GM23338 (cell line): ENCODE measurements around the gene CIC. TPM values are rescaled to one million over a fixed set of nuclear protein-coding genes. Genes with fewer than 3 reads are reported as not detected.

Experiments
- ATAC-seq: fragments of 200-7000 bp; cut with Tn5 transposase; 3 replicates; pipeline ENCODE4 v1.9.1; 2020
- DNase-seq: peaks from one replicate; pipeline ENCODE4 v3.0.0-alpha.2; 2015; ENCODE audit warnings: low spot score
- H2AFZ ChIP-seq: fragments of 200-600 bp; sonication (generic); 2 replicates; pipeline ENCODE4 v1.8.0; 2016; ENCODE audit warnings: antibody characterized with exemption, mild to moderate bottlenecking, moderate library complexity
- H3F3A ChIP-seq: fragments of 200-600 bp; sonication (generic); replicated peaks from 2 replicates; pipeline ENCODE4 v1.8.0; 2017; ENCODE audit warnings: antibody characterized with exemption, mixed run types, low read depth
- H3K27ac ChIP-seq: fragments of 200-600 bp; sonication (generic); 2 replicates; pipeline ENCODE4 v1.6.1; 2016; ENCODE audit warnings: low read depth
- H3K27me3 ChIP-seq: fragments of 200-600 bp; sonication (generic); 2 replicates; pipeline ENCODE4 v1.8.0; 2016; ENCODE audit warnings: mild to moderate bottlenecking, mixed run types, moderate library complexity; ENCODE audit not compliant: insufficient read depth
- H3K36me3 ChIP-seq: fragments of 200-600 bp; sonication (generic); 2 replicates; pipeline ENCODE4 v1.8.0; 2016; ENCODE audit warnings: mild to moderate bottlenecking; ENCODE audit not compliant: insufficient read depth
- H3K4me1 ChIP-seq: fragments of 200-600 bp; sonication (generic); 2 replicates; pipeline ENCODE4 v1.8.0; 2016; ENCODE audit warnings: mild to moderate bottlenecking, moderate library complexity; ENCODE audit not compliant: insufficient read depth
- H3K4me2 ChIP-seq: fragments of 200-600 bp; sonication (generic); 2 replicates; pipeline ENCODE4 v1.7.1; 2017; ENCODE audit warnings: mixed run types
- H3K4me3 ChIP-seq: fragments of 200-600 bp; sonication (generic); 2 replicates; pipeline ENCODE4 v1.6.1; 2016; ENCODE audit warnings: mixed run types
- H3K79me2 ChIP-seq: fragments of 200-600 bp; sonication (generic); replicated peaks from 2 replicates; pipeline ENCODE4 v1.8.0; 2017; ENCODE audit warnings: mild to moderate bottlenecking; ENCODE audit not compliant: insufficient read depth
- H3K9me2 ChIP-seq: fragments of 200-600 bp; sonication (generic); 2 replicates; pipeline ENCODE4 v1.8.0; 2017; ENCODE audit not compliant: insufficient read depth
- H4K20me1 ChIP-seq: fragments of 200-600 bp; sonication (generic); replicated peaks from 2 replicates; pipeline ENCODE4 v1.8.0; 2017; ENCODE audit warnings: mild to moderate bottlenecking; ENCODE audit not compliant: insufficient read depth
- H3K27ac Mint-ChIP-seq: 2 replicates; pipeline ENCODE4 v1.8.0; 2020; ENCODE audit warnings: inconsistent platforms, mild to moderate bottlenecking, moderate library complexity, mixed read lengths
- H3K27me3 Mint-ChIP-seq: 3 replicates; pipeline ENCODE4 v1.8.0; 2022; ENCODE audit warnings: low read depth, mild to moderate bottlenecking, moderate library complexity, mixed read lengths, inconsistent platforms; ENCODE audit not compliant: insufficient read depth, poor library complexity
- H3K36me3 Mint-ChIP-seq: 3 replicates; pipeline ENCODE4 v1.8.0; 2021; ENCODE audit warnings: low read depth, mild to moderate bottlenecking, inconsistent platforms, moderate library complexity, mixed read lengths
- H3K4me1 Mint-ChIP-seq: 3 replicates; pipeline ENCODE4 v1.8.0; 2020; ENCODE audit warnings: mild to moderate bottlenecking, inconsistent platforms, mixed read lengths
- H3K4me3 Mint-ChIP-seq: 3 replicates; pipeline ENCODE4 v1.8.0; 2021; ENCODE audit warnings: moderate library complexity, mild to moderate bottlenecking, inconsistent platforms, mixed read lengths
- H3K9me3 Mint-ChIP-seq: 3 replicates; pipeline ENCODE4 v1.8.0; 2020; ENCODE audit warnings: moderate library complexity, mild to moderate bottlenecking, inconsistent platforms, mixed read lengths
- CREB1 ChIP-seq: fragments of 250-450 bp; sonication (Bioruptor Pico); IDR thresholded peaks from 2 replicates; pipeline ENCODE4 v1.5.0; 2020; ENCODE audit warnings: low read depth, mild to moderate bottlenecking, moderate library complexity
- EZH2phosphoT487 ChIP-seq: fragments of 200-600 bp; sonication (generic); IDR thresholded peaks from one replicate; pipeline ENCODE4 v1.8.1; 2018; ENCODE audit warnings: antibody characterized with exemption; ENCODE audit not compliant: unreplicated experiment
- JUNB ChIP-seq: IDR thresholded peaks from one replicate; pipeline ENCODE4 v1.6.1; 2016; ENCODE audit warnings: antibody characterized with exemption; ENCODE audit not compliant: unreplicated experiment
- NANOG ChIP-seq: IDR thresholded peaks from 2 replicates; pipeline ENCODE4 v1.6.1; 2016; ENCODE audit warnings: antibody characterized with exemption, borderline replicate concordance
- POLR2AphosphoS5 ChIP-seq: IDR thresholded peaks from 2 replicates; pipeline ENCODE4 v1.6.1; 2016; ENCODE audit warnings: antibody characterized with exemption, low read depth
- ZNF114 ChIP-seq: fragments of 250-450 bp; sonication (Bioruptor Pico); IDR thresholded peaks from 2 replicates; pipeline ENCODE4 v1.5.0; 2020; ENCODE audit warnings: mild to moderate bottlenecking, moderate library complexity
- ZNF331 ChIP-seq: fragments of 250-450 bp; sonication (Bioruptor Pico); IDR thresholded peaks from 2 replicates; pipeline ENCODE4 v1.5.0; 2020; ENCODE audit warnings: low read depth, mild to moderate bottlenecking, moderate library complexity
- polyA plus RNA-seq: library from polyadenylated mRNA; unstranded; fragments of >200 nt; fragmentation: Nextera tagmentation; extraction: Ambion mirVana; gene quantifications from 2 replicates; pipeline ENCODE4 v1.2.1, GENCODE V29; 2016
- total RNA-seq: library from RNA; depleted of rRNA; stranded (reverse); fragments of >200 nt; shearing (Covaris generic); gene quantifications from 2 replicates; pipeline ENCODE4 v1.2.3, GENCODE V29; 2014
- TF ChIP-seq, protein P1 (sequence below), 2 experiments: fragments of 200-600 bp in 1 of 2; sonication (generic) in 1 of 2; conservative IDR thresholded peaks; 2 replicates each; pipeline versions ENCODE4 v1.5.1 to v1.6.1; 2016 to 2017; ENCODE audit warnings: antibody characterized with exemption in 2 of 2, low read depth in 2 of 2, mild to moderate bottlenecking in 2 of 2, moderate library complexity in 1 of 2
- TF ChIP-seq, protein P2 (sequence below): IDR thresholded peaks from one replicate; pipeline ENCODE4 v1.6.1; 2018; ENCODE audit warnings: antibody characterized with exemption; ENCODE audit not compliant: unreplicated experiment
- TF ChIP-seq, protein P3 (sequence below): IDR thresholded peaks from 2 replicates; pipeline ENCODE4 v1.6.1; 2016; ENCODE audit warnings: antibody characterized with exemption

The CIC gene
- total and polyA plus RNA-seq, 2 experiments from 2014 or later: 13.2 to 42.0 TPM

DNA sequence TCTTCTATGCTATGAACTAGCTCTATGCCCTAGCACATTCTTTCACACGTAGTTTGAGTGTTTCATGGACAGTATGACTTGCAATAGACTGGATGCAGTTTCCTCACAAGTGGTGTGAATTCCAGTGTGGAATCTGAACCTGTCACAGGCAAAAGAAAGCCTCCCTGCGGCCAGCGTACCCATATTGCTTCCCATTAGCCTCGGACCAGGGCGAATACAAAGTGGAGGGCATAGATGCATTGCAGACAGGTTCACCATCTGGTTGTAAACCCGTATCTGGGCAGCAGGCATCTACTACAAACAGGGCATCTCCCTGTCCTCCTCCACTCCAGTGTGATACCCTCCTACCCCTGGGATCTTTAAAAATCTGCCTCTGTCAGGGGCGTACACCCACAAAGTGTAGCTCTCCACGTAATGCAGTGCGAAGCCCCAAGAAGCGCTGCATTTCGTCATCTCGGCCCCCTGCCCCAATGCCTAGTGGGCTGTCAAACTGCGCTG is 1.4 kb upstream of the CIC start:
- peaks cover 27% of the 10 kb centered on the region for H3K4me1 Mint-ChIP-seq
- H3K27ac Mint-ChIP-seq: no peak overlapping the region; the same call in 1 of the 2 replicates
- TF ChIP-seq ZNF114 (CRISPR knock-in tag) (no peak), NANOG (no peak), JUNB (no peak)
- TF ChIP-seq, protein P1, sequence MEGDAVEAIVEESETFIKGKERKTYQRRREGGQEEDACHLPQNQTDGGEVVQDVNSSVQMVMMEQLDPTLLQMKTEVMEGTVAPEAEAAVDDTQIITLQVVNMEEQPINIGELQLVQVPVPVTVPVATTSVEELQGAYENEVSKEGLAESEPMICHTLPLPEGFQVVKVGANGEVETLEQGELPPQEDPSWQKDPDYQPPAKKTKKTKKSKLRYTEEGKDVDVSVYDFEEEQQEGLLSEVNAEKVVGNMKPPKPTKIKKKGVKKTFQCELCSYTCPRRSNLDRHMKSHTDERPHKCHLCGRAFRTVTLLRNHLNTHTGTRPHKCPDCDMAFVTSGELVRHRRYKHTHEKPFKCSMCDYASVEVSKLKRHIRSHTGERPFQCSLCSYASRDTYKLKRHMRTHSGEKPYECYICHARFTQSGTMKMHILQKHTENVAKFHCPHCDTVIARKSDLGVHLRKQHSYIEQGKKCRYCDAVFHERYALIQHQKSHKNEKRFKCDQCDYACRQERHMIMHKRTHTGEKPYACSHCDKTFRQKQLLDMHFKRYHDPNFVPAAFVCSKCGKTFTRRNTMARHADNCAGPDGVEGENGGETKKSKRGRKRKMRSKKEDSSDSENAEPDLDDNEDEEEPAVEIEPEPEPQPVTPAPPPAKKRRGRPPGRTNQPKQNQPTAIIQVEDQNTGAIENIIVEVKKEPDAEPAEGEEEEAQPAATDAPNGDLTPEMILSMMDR (conservative IDR thresholded peaks at IDR 0.05; ENCODE audit: low read depth in 2 of 2): no peak
- TF ChIP-seq, protein P2, sequence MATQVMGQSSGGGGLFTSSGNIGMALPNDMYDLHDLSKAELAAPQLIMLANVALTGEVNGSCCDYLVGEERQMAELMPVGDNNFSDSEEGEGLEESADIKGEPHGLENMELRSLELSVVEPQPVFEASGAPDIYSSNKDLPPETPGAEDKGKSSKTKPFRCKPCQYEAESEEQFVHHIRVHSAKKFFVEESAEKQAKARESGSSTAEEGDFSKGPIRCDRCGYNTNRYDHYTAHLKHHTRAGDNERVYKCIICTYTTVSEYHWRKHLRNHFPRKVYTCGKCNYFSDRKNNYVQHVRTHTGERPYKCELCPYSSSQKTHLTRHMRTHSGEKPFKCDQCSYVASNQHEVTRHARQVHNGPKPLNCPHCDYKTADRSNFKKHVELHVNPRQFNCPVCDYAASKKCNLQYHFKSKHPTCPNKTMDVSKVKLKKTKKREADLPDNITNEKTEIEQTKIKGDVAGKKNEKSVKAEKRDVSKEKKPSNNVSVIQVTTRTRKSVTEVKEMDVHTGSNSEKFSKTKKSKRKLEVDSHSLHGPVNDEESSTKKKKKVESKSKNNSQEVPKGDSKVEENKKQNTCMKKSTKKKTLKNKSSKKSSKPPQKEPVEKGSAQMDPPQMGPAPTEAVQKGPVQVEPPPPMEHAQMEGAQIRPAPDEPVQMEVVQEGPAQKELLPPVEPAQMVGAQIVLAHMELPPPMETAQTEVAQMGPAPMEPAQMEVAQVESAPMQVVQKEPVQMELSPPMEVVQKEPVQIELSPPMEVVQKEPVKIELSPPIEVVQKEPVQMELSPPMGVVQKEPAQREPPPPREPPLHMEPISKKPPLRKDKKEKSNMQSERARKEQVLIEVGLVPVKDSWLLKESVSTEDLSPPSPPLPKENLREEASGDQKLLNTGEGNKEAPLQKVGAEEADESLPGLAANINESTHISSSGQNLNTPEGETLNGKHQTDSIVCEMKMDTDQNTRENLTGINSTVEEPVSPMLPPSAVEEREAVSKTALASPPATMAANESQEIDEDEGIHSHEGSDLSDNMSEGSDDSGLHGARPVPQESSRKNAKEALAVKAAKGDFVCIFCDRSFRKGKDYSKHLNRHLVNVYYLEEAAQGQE: no peak
- TF ChIP-seq, protein P3, sequence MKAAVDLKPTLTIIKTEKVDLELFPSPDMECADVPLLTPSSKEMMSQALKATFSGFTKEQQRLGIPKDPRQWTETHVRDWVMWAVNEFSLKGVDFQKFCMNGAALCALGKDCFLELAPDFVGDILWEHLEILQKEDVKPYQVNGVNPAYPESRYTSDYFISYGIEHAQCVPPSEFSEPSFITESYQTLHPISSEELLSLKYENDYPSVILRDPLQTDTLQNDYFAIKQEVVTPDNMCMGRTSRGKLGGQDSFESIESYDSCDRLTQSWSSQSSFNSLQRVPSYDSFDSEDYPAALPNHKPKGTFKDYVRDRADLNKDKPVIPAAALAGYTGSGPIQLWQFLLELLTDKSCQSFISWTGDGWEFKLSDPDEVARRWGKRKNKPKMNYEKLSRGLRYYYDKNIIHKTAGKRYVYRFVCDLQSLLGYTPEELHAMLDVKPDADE: no peak
- peaks cover 6% of the 10 kb centered on the region; the same call in 1 of the 3 replicates for H3K36me3 Mint-ChIP-seq
- no peak for ATAC-seq
- H3K4me3 ChIP-seq: peak overlapping the region; percentile 60
- H3K4me2 ChIP-seq: peak overlapping the region; percentile 93
- H3K9me3 Mint-ChIP-seq: no peaks in the 10 kb centered on the region
- H3K27me3 Mint-ChIP-seq: peaks cover 4% of the 10 kb centered on the region
- H3K79me2 ChIP-seq: 0 out of 2 replicates have a peak, but pooled peaks cover 6% of the 10 kb centered on the region
- H3K4me3 Mint-ChIP-seq: no peak overlapping the region
- H3K4me1 ChIP-seq: peaks cover 9% of the 10 kb centered on the region; the same call in 1 of the 2 replicates
- peak overlapping the region; percentile 15; the same call in 1 of the 2 replicates for H3K27ac ChIP-seq
- peaks cover 8% of the 10 kb centered on the region; the same call in 1 of the 2 replicates for H3K27me3 ChIP-seq
- peaks cover 4% of the 10 kb centered on the region; the same call in 1 of the 2 replicates for H3F3A ChIP-seq
- no peaks in the 10 kb centered on the region for H3K9me2 ChIP-seq
- no peaks in the 10 kb centered on the region for H4K20me1 ChIP-seq
- no peak for DNase-seq
- H3K36me3 ChIP-seq: no peaks in the 10 kb centered on the region
- peak overlapping the region; percentile 94 for H2AFZ ChIP-seq

DNA sequence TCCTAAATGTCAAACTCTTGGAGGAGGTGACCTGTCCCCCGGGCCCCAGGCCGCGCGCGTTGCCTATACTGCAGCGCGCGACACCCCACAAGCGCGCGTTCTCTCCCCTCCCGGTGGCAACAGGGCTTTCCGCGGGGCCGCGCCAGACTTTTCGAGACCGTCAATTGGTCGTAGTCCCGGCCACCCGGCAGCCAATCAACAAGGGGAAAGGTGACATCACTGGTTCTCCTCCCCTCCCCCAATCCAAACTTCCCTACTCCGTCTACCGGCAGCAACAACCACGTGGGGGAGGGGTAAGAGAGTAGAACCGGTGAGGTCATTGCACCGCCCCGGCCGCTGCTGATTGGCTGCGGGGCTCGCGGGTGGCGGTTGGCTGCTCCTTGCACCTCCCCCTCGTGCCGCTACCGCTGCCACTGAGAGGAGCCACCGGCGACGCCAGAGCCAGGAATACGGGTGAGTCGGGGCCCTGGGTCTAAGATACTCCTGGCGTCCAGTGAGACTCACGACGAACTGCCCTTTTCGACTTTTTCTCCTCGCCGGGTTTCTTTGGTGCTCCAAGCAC is 829 bp upstream of the CIC start:
- no peaks in the 10 kb centered on the region for H3K9me3 Mint-ChIP-seq
- no peak overlapping the region for H3K4me3 Mint-ChIP-seq
- H3K36me3 Mint-ChIP-seq: peaks cover 6% of the 10 kb centered on the region; the same call in 1 of the 3 replicates
- H3K4me3 ChIP-seq: peak overlapping the region; percentile 60
- DNase-seq: peak; percentile 100
- peak; percentile 71 for ATAC-seq
- no peaks in the 10 kb centered on the region for H3K9me2 ChIP-seq
- peak overlapping the region; percentile 93 for H3K4me2 ChIP-seq
- H3K4me1 ChIP-seq: peaks cover 9% of the 10 kb centered on the region; the same call in 1 of the 2 replicates
- peaks cover 27% of the 10 kb centered on the region for H3K4me1 Mint-ChIP-seq
- no peak overlapping the region; the same call in 1 of the 2 replicates for H3K27ac Mint-ChIP-seq
- H3K27me3 ChIP-seq: peaks cover 8% of the 10 kb centered on the region; the same call in 1 of the 2 replicates
- H3F3A ChIP-seq: peaks cover 4% of the 10 kb centered on the region; the same call in 1 of the 2 replicates
- no peaks in the 10 kb centered on the region for H4K20me1 ChIP-seq
- H3K36me3 ChIP-seq: no peaks in the 10 kb centered on the region
- H3K79me2 ChIP-seq: 0 out of 2 replicates have a peak, but pooled peaks cover 6% of the 10 kb centered on the region
- peak overlapping the region; percentile 93 for H3K27ac ChIP-seq
- H2AFZ ChIP-seq: peak overlapping the region; percentile 94
- H3K27me3 Mint-ChIP-seq: peaks cover 4% of the 10 kb centered on the region
- TF ChIP-seq, protein P2: no peak
- TF ChIP-seq ZNF331 (CRISPR knock-in tag) (no peak), CREB1 (CRISPR knock-in tag) (peak; percentile 86), EZH2phosphoT487 (no peak), ZNF114 (CRISPR knock-in tag) (no peak), JUNB (no peak), POLR2AphosphoS5 (no peak)
